Measurements from ENCODE around the gene CTNNBIP1.

The CTNNBIP1 gene

DNA sequence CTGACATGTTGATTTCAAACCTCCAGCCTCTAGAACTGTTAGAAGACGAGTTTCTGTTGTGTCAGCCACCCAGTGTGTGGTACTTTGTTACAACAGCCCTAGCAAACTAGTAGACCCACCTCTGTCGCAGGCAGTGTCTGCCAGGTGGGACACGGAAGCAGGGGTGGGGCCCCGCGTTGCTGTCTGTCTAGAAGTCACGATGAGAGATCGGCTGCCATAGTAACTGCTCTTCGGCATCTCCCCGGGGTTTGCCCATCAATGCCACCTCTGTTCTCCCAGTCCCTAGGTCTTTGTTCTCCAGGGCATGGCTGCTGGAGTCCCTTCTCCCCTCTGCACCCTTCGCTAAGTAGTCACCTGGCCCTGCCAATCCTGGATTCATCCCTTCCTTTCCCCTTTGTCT is 71.1 kb downstream of the CTNNBIP1 start:
- TF ChIP-seq, protein P1, sequence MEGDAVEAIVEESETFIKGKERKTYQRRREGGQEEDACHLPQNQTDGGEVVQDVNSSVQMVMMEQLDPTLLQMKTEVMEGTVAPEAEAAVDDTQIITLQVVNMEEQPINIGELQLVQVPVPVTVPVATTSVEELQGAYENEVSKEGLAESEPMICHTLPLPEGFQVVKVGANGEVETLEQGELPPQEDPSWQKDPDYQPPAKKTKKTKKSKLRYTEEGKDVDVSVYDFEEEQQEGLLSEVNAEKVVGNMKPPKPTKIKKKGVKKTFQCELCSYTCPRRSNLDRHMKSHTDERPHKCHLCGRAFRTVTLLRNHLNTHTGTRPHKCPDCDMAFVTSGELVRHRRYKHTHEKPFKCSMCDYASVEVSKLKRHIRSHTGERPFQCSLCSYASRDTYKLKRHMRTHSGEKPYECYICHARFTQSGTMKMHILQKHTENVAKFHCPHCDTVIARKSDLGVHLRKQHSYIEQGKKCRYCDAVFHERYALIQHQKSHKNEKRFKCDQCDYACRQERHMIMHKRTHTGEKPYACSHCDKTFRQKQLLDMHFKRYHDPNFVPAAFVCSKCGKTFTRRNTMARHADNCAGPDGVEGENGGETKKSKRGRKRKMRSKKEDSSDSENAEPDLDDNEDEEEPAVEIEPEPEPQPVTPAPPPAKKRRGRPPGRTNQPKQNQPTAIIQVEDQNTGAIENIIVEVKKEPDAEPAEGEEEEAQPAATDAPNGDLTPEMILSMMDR (conservative IDR thresholded peaks at IDR 0.05), result no peak
- H3K27ac ChIP-seq, result no peak overlapping the region; the same call in 1 of the 2 replicates

- peak overlapping the region; percentile 60 for H3K27ac ChIP-seq
- TF ChIP-seq, protein P1 (conservative IDR thresholded peaks at IDR 0.05), result no peak
Measured at GRCh38 chr1:9836632-9836960, 73.5 kb downstream of the CTNNBIP1 start.

- TF ChIP-seq, protein P1 (conservative IDR thresholded peaks at IDR 0.05), result no peak
- H3K27ac ChIP-seq, result peak overlapping the region; percentile 60
Measured at GRCh38 chr1:9835758-9836631, 74.1 kb downstream of the CTNNBIP1 start.

- TF ChIP-seq, protein P1 (conservative IDR thresholded peaks at IDR 0.05), result no peak
- H3K27ac ChIP-seq, result peak overlapping the region; percentile 60
Measured at GRCh38 chr1:9835404-9835757, 74.7 kb downstream of the CTNNBIP1 start.

- peak overlapping the region; percentile 60; the same call in 1 of the 2 replicates for H3K27ac ChIP-seq
- TF ChIP-seq, protein P1 (conservative IDR thresholded peaks at IDR 0.05), result no peak
Measured at GRCh38 chr1:9833632-9834031, 76.4 kb downstream of the CTNNBIP1 start.

GRCh38 chr1:9827558-9828185 is 82.4 kb downstream of the CTNNBIP1 start:
- TF ChIP-seq, protein P1 (conservative IDR thresholded peaks at IDR 0.05), result no peak; the same call in 1 of the 2 replicates
- H3K27ac ChIP-seq, result no peak overlapping the region

DNA sequence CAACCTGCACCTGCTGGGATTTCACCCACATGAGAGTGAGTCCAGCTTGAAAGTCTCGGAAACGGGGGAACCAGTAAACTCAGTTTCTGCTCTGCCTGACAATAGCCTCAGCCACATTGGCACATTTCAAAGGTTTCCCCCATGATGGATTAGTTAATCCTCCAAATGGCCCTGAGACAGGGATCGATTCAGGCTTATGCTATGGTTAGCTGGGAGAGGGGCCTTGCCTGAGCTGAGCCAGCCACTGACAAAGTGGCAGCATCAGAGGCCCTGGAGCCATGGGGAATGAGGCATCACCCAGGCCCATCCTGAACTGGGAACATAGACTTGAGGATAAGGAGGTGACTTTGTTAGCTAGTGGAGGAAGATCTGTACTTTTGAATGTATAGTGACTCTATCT is 83.5 kb downstream of the CTNNBIP1 start:
- H3K27ac ChIP-seq, result peak overlapping the region; percentile 99
- TF ChIP-seq, protein P1 (conservative IDR thresholded peaks at IDR 0.05), result no peak

Data from VCaP (cell line).